GM19455 (cell line): ENCODE data around the gene TNFRSF19.
A peak's percentile ranks its signal among the peaks of the same experiment; 100 is the strongest.
"Not testable (repeated sequence)": the region's sequence is repeated elsewhere in the genome, so short reads cannot be mapped to it uniquely, and the experiment has no call there.

ENCODE experiments used
- ATAC-seq: cut with Tn5 transposase; IDR thresholded peaks from one replicate; pipeline ENCODE4 v1.9.1; 2021; ENCODE audit not compliant: unreplicated experiment

Gene TNFRSF19

GRCh38 chr13:23567906-23568460, 2.2 kb upstream of the TNFRSF19 start:
- ATAC-seq = no peak

GRCh38 chr13:23570921-23571315, 706 bp downstream of the TNFRSF19 start:
- ATAC-seq = no peak

- ATAC-seq = no peak
Observed at GRCh38 chr13:23571431-23571830, 1.2 kb downstream of the TNFRSF19 start.

GRCh38 chr13:23572836-23573235, 2.6 kb downstream of the TNFRSF19 start:
- ATAC-seq = no peak

GRCh38 chr13:23574421-23575145, 4.4 kb downstream of the TNFRSF19 start:
- no peak for ATAC-seq

GRCh38 chr13:23575632-23576031, 5.4 kb downstream of the TNFRSF19 start:
- ATAC-seq = no peak

GRCh38 chr13:23578411-23579071, 8.3 kb downstream of the TNFRSF19 start:
- peak; percentile 74 for ATAC-seq

GRCh38 chr13:23579072-23579895, 9.1 kb downstream of the TNFRSF19 start:
- ATAC-seq = peak; percentile 83

- no peak for ATAC-seq
Observed at GRCh38 chr13:23579896-23580683, 9.9 kb downstream of the TNFRSF19 start.

GRCh38 chr13:23580684-23581060, 10.5 kb downstream of the TNFRSF19 start:
- ATAC-seq = no peak

- ATAC-seq = no peak
Observed at GRCh38 chr13:23583491-23583890, 13.3 kb downstream of the TNFRSF19 start.

GRCh38 chr13:23584275-23584674, 14.1 kb downstream of the TNFRSF19 start:
- ATAC-seq = no peak

GRCh38 chr13:23586336-23586735, 16.1 kb downstream of the TNFRSF19 start:
- no peak for ATAC-seq

GRCh38 chr13:23588666-23589065, 18.5 kb downstream of the TNFRSF19 start:
- no peak for ATAC-seq

GRCh38 chr13:23592596-23592995, 22.4 kb downstream of the TNFRSF19 start:
- ATAC-seq = no peak

GRCh38 chr13:23593148-23593547, 22.9 kb downstream of the TNFRSF19 start:
- ATAC-seq = no peak

GRCh38 chr13:23594290-23594689, 24.1 kb downstream of the TNFRSF19 start:
- ATAC-seq = not testable (repeated sequence)

- ATAC-seq = no peak
Observed at GRCh38 chr13:23598369-23598768, 28.2 kb downstream of the TNFRSF19 start.

GRCh38 chr13:23599083-23599925, 29.1 kb downstream of the TNFRSF19 start:
- ATAC-seq = no peak

GRCh38 chr13:23600100-23600499, 29.9 kb downstream of the TNFRSF19 start:
- no peak for ATAC-seq
